DND-41 (cell line): Measurements from ENCODE around the gene GPRC5D.

Experiments used
- ATAC-seq: fragments of 200-7000 bp; cut with Tn5 transposase; 3 replicates; pipeline ENCODE4 v1.9.1; 2021; ENCODE audit warnings: low read depth; ENCODE audit not compliant: insufficient read depth
- DNase-seq: peaks from one replicate; pipeline ENCODE4 v3.0.0-alpha.2; 2020
- H2AFZ ChIP-seq: 2 replicates; pipeline ENCODE4 v1.6.0; 2012; ENCODE audit warnings: low read depth, low read length
- H3K27ac ChIP-seq: 2 replicates; pipeline ENCODE4 v1.5.1; 2012; ENCODE audit warnings: low read length, inconsistent platforms
- H3K27me3 ChIP-seq: fragments of 200-600 bp; sonication (generic); 2 replicates; pipeline ENCODE4 v1.6.0; 2012; ENCODE audit warnings: low read length, mild to moderate bottlenecking, inconsistent platforms; ENCODE audit not compliant: insufficient read depth, poor library complexity
- H3K36me3 ChIP-seq: 2 replicates; pipeline ENCODE4 v1.5.1; 2012; ENCODE audit warnings: low read length, inconsistent platforms; ENCODE audit not compliant: insufficient read depth
- H3K4me1 ChIP-seq: 2 replicates; pipeline ENCODE4 v1.5.1; 2012; ENCODE audit warnings: mild to moderate bottlenecking, low read length; ENCODE audit not compliant: insufficient read depth
- H3K4me2 ChIP-seq: 2 replicates; pipeline ENCODE4 v1.6.0; 2012; ENCODE audit warnings: mild to moderate bottlenecking, moderate library complexity, low read length, inconsistent platforms; ENCODE audit not compliant: insufficient read depth
- H3K4me3 ChIP-seq, 2 experiments: fragments of 200-600 bp in 1 of 2; shearing (Covaris generic) in 1 of 2; 2 replicates each; pipeline ENCODE4 v1.5.1; 2012 to 2016; ENCODE audit warnings: inconsistent platforms in 2 of 2, low read length in 2 of 2, mild to moderate bottlenecking in 2 of 2, low read depth in 1 of 2, moderate library complexity in 1 of 2
- H3K79me2 ChIP-seq: 2 replicates; pipeline ENCODE4 v1.6.0; 2012; ENCODE audit warnings: low read length, inconsistent platforms; ENCODE audit not compliant: insufficient read depth
- H3K9ac ChIP-seq: 2 replicates; pipeline ENCODE4 v1.6.0; 2012; ENCODE audit warnings: low read depth, mild to moderate bottlenecking, inconsistent platforms, low read length, moderate library complexity
- H3K9me3 ChIP-seq: 2 replicates; pipeline ENCODE4 v1.5.1; 2012; ENCODE audit warnings: low read length, moderate library complexity, mild to moderate bottlenecking, inconsistent platforms; ENCODE audit not compliant: insufficient read depth, severe bottlenecking
- H4K20me1 ChIP-seq: 2 replicates; pipeline ENCODE4 v1.6.0; 2012; ENCODE audit warnings: low read length; ENCODE audit not compliant: insufficient read depth
- CTCF ChIP-seq: IDR thresholded peaks from 2 replicates; pipeline ENCODE4 v1.5.1; 2012; ENCODE audit warnings: borderline replicate concordance, low read length, moderate library complexity, mild to moderate bottlenecking; ENCODE audit not compliant: poor library complexity, severe bottlenecking; ENCODE audit errors: extremely low read depth
- EZH2 ChIP-seq: IDR thresholded peaks from 3 replicates; pipeline ENCODE4 v1.6.1; 2012; ENCODE audit warnings: borderline replicate concordance, low read depth, mild to moderate bottlenecking, moderate library complexity, low read length, inconsistent platforms; ENCODE audit not compliant: severe bottlenecking

The GPRC5D gene

GRCh38 chr12:12899530-12900380 lies 52.2 kb downstream of the GPRC5D start:
- H3K4me2 ChIP-seq = no peak overlapping the region
- TF ChIP-seq EZH2 (no peak), CTCF (no peak)
- ATAC-seq = no peak
- H2AFZ ChIP-seq = no peak overlapping the region
- no peak overlapping the region for H3K4me3 ChIP-seq
- H3K4me1 ChIP-seq = no peaks in the 10 kb centered on the region
- H3K9me3 ChIP-seq = no peaks in the 10 kb centered on the region
- no peak overlapping the region for H3K9ac ChIP-seq
- H3K79me2 ChIP-seq = no peaks in the 10 kb centered on the region
- DNase-seq = no peak
- H3K27me3 ChIP-seq = peaks cover 9% of the 10 kb centered on the region
- H3K27ac ChIP-seq = no peak overlapping the region
- H3K36me3 ChIP-seq = no peaks in the 10 kb centered on the region
- H4K20me1 ChIP-seq = no peaks in the 10 kb centered on the region

GRCh38 chr12:12898911-12899511 lies 53.0 kb downstream of the GPRC5D start:
- H3K27ac ChIP-seq = no peak overlapping the region
- H3K4me1 ChIP-seq = no peaks in the 10 kb centered on the region
- peaks cover 9% of the 10 kb centered on the region for H3K27me3 ChIP-seq
- no peak overlapping the region for H2AFZ ChIP-seq
- H3K79me2 ChIP-seq = no peaks in the 10 kb centered on the region
- no peaks in the 10 kb centered on the region for H3K36me3 ChIP-seq
- TF ChIP-seq CTCF = no peak
- TF ChIP-seq EZH2 = no peak
- no peak overlapping the region for H3K4me3 ChIP-seq
- no peak overlapping the region for H3K9ac ChIP-seq
- H3K4me2 ChIP-seq = no peak overlapping the region
- H4K20me1 ChIP-seq = no peaks in the 10 kb centered on the region
- DNase-seq = no peak
- no peak for ATAC-seq
- no peaks in the 10 kb centered on the region for H3K9me3 ChIP-seq

- no peak overlapping the region for H3K9ac ChIP-seq
- TF ChIP-seq CTCF = no peak
- TF ChIP-seq EZH2 = no peak
- H3K27ac ChIP-seq = no peak overlapping the region
- no peak overlapping the region for H3K4me3 ChIP-seq
- ATAC-seq (no peak), DNase-seq (no peak)
- no peaks in the 10 kb centered on the region for H3K79me2 ChIP-seq
- no peak overlapping the region for H3K4me2 ChIP-seq
- peaks cover 9% of the 10 kb centered on the region for H3K27me3 ChIP-seq
- H3K36me3 ChIP-seq = no peaks in the 10 kb centered on the region
- no peaks in the 10 kb centered on the region for H3K4me1 ChIP-seq
- H4K20me1 ChIP-seq = no peaks in the 10 kb centered on the region
- no peak overlapping the region for H2AFZ ChIP-seq
- no peaks in the 10 kb centered on the region for H3K9me3 ChIP-seq
These were observed 53.7 kb downstream of the GPRC5D start for GRCh38 chr12:12898136-12898717.
